GM19239 (cell line): ENCODE data around the gene TRPC4AP.
"Not testable (repeated sequence)": the region's sequence is repeated elsewhere in the genome, so short reads cannot be mapped to it uniquely, and the experiment has no call there.

Experiments used
- DNase-seq: peaks from one replicate; pipeline ENCODE4 v3.0.0; 2011; ENCODE audit warnings: low spot score; ENCODE audit not compliant: insufficient read length
- FAIRE-seq: peaks from 2 replicates; lab custom pipeline; 2011; peaks lifted over from hg19 to GRCh38; lab: Jason Lieb, UNC

Gene TRPC4AP

DNA sequence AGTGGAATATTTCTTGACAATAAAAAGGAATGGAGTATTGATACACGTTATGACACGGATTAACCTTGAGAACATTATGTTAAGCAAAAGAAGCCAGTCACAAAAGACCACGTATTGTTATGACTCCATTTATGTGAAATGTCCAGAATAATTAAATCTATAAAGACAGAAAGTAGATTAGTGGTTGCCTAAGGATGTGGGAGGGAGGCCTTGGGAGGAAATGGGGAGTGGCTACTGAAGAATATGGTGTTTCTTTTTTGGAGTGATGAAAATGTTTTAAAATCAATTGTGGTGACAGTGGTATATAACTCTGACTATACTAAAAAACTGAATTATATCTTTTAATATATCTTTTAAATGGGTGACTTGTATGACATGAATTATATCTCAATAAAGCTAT is 30.1 kb downstream of the TRPC4AP start:
- FAIRE-seq (no peak), DNase-seq (no peak)

DNA sequence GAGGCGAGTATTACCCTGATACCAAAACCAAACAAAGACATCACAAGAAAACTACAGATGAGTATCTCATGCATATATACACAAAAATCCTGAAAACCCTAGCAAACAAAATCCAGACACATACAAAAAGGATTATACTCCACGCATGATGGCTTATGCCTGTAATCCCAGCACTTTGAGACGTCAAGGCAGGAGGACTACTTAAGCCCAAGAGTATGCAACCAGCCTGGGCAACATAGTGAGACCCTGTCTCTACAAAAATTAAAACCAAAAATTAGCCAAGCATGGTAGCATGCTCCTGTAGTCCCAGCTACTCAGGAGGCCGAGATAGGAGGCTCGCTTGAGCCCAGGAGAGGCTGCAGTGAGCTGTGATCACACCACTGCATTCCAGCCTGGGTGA is 32.4 kb downstream of the TRPC4AP start:
- DNase-seq = no peak
- FAIRE-seq = no peak

DNA sequence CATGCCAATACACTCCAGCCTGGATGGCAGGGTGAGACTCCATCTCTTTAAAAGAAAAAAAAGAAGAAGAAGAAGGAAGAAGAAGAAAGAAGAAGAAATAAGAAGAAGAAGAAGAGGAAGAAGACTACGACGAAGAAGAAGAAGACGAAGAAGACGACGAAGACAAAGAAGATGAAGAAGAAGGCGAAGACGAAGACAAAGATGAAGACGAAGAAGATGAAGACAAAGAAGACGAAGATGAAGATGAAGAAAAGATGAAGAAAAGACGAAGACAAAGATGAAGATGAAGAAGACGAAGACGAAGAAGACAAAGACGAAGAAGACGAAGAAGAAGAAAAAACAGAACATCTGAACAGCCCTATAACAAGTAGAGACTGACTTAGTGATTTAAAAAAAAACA is 33.0 kb downstream of the TRPC4AP start:
- no peak for DNase-seq
- no peak for FAIRE-seq

DNA sequence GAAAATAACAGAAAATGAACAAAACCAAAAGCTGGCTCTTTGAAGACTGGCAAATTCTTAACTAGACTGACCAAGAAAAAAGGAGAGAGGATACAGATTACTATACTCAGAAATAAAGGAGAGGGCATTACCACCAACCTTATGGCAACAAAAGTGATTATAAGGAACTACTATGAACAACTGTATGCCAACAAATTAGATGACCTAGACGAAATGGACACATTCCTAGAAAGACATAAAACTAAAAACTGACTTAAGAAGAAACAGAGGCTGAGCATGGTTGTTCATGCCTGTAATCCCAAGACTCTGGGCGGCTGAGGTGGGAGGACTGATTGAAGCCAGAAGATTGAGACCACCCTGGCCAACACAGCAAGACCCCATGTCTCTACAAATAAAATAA is 33.5 kb downstream of the TRPC4AP start:
- DNase-seq = no peak
- no peak for FAIRE-seq

DNA sequence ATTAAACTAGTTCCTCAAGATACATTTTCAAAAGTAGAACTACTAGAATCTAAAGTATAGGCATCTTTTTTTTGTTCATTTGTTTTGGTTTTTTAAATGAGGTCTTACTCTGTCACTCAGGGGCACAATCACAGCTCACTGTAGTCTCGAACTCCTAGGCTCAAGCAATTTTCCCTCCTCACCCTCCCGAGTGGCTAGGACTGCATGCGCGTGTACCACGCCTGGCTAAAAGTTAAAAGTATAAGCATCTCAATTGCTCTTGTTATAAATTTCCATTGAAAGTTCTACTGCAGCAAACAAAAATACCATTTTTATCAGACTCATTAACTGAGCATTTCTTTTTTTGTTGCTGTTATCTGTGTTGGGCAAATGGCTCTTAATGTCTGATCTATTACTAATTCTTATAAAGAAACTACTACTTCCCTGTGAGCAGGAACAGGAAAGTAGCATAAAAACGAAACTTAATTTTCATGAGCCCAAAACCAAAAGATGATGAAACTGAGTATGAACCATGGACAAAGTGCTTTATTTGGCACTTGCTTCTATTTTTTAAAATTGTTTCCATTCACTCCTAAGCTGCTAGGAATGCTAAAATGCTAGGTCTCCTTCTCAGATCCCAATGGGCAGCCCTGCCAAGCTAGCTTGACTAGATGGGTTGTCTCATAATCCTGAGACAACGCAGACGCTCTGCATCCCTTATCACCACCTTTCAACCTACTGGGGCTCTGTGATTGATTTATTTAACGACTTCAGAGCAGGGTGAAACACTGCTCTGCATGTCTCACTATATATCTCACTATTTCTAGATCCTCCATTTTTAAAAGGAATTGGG is 36.9 kb downstream of the TRPC4AP start:
- DNase-seq = no peak
- FAIRE-seq = peak; percentile 83

DNA sequence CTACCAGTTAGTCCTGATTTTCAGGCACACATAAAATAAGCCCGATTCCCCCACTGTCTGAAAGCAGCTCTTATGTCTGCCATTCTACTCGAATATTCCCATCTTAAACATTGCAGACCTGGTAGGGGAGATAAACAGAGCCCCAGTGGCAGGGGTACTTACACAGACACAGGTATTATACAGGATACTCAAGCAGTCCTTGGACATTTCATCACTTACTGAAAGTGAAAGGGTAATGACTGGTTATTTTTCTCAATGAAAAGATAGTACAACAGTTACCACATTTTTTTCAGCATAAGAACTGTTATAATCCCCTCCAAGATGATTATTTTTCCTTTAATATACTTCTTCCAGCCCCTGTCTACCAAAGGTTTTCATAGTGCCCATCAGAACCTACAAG is 37.8 kb downstream of the TRPC4AP start:
- DNase-seq = no peak
- peak; percentile 26 for FAIRE-seq

DNA sequence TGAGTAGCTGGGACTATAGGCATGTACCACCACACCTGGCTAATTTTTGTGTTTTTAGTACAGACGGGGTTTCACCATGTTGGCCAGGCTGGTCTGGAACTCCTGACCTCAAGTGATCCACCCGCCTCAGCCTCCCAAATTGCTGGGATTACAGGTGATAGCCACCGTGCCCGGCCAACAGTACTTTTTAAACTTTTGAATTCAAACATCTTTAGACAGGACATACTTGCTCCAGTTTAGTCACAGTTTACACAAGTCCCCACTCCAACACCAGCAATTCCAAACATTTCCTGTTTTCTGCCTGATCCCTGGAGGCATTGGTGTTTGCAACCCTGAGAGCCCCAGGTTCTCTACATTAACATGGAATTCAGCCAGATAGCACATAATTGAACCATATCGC is 40.0 kb downstream of the TRPC4AP start:
- not testable (repeated sequence) for DNase-seq

DNA sequence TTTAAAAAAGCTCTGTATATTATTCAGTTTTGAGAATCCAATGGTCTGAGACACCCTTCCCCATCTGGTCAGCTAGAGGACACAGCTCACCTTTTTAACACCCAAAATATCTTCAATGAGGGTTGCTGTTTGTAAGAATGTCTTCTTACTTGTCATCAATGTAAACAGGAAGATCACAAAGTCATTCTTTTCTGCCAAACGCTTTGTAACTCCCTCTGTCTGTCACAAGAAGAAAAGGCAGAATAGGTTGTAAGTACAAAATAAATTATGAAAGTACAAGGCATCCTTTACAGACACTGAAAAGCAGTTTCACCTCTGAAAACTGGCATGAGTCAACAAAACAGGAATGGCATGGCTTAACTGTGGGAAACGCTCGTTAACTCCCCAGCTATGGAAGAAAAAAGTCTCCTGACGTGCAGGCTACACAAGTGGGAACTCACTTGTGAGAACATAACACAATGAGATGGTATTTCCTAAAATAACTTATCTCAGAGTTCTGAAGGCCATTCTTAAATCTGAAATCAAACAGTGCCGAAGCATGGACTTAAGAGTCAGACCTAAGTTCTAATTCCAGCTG is 42.7 kb downstream of the TRPC4AP start:
- FAIRE-seq = no peak

More for the DNA sequence above, 40.0 kb downstream of the TRPC4AP start:
- not testable (repeated sequence) for FAIRE-seq

DNA sequence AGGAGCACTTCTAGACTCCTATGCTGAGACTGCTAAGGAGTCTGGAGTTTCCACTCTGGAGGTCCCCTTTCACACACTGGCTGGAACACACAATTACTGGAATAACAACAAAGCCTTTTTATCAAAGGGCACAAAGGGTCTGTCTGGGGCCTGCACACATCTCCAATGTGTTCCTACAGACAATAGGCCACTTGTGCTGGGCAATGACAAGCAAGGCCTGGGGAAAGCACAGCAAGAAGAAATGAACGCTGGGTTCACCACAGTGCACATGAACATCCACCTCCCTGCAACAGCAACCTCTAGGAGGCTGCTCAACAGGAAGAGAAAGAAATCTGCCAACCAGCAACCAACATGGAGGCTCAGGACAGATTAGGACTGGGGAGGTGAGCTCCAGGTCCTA is 43.9 kb downstream of the TRPC4AP start:
- DNase-seq = no peak
- FAIRE-seq = no peak

More for the DNA sequence above, 42.7 kb downstream of the TRPC4AP start:
- no peak for DNase-seq

DNA sequence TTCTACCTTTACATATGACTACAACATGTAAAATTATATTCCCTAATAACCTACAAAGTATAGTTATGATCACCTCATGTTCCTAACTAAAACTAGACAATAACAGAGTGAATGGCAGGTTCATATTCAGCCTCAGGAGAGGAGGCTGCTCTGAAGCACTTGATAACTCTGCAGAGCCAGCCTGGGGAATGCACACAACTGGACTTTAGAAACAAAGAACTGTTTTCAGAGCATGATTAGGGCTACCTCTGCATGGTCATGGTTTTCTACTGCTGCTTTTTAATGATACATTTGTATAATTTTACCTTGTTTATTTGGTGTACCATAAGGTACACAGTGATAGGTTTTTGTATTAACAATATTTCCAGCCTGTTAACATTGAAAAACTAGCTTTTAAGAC is 50.3 kb downstream of the TRPC4AP start:
- DNase-seq (no peak), FAIRE-seq (no peak)

DNA sequence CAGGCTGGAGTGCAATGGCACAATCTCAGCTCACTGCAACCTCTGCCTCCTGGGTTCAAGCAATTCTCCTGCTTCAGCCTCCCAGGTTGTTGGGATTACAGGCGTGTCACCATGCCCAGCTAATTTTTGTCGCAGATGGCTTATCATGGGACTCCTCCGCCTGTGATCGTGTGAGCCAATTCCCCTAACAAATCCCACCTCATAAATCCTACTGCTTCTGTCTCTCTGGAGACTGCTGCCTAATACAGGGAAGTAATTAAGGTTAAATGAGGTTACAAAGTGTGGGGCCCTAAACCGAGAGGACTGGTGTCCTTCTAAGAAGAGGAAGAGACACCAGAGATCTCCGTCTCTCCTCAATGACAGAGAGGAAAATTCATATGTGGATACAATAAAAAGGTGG is 52.0 kb downstream of the TRPC4AP start:
- DNase-seq (no peak), FAIRE-seq (no peak)

DNA sequence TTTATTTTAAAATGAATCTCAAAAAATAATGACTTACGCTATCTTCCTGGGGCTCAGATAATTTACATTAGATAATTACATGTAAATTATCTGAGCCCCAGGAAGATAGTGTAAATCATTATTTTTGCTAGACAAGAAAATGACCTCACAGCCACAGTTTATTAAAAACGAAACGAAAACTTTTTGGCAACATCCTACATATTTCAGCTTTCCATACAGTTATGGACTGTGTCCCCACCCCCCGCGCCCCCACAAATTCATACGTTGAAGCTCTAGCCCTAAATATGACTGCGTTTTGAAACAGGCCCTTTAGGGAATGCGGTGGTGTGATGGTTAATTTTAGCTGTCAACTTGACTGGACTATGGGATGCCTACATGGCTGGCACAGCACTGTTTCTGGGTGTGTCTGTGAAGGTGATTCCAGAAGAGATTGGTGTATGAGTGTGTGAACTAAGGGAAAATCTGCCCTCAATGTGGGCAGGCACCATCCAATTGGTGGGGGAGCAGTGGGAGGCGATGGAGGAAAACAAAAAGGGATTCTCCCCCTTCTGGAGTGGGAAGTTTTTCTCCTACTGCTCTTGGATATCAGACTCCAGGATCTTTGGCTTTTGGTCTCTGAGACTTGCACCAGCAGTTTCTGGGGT is 52.6 kb downstream of the TRPC4AP start:
- DNase-seq = no peak
- FAIRE-seq = no peak

DNA sequence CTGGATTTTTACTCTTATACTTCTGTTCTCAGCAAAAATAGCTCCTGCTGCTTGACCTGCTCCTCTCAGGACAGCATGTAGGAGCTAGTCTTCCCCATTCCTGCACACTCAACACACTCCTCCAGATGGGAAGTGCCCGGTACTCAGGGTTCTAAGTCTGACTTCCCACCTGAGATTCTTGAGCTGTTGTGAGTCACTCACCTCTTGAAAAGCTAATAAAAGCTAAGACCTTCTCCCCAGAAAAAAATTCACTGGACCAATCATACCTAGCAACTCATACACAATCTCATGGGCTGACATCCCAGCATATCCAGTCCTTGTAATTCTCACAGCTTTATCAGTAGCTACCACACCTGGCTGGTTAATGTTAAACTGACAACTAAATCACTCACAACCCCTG is 53.5 kb downstream of the TRPC4AP start:
- no peak for FAIRE-seq
- no peak for DNase-seq

DNA sequence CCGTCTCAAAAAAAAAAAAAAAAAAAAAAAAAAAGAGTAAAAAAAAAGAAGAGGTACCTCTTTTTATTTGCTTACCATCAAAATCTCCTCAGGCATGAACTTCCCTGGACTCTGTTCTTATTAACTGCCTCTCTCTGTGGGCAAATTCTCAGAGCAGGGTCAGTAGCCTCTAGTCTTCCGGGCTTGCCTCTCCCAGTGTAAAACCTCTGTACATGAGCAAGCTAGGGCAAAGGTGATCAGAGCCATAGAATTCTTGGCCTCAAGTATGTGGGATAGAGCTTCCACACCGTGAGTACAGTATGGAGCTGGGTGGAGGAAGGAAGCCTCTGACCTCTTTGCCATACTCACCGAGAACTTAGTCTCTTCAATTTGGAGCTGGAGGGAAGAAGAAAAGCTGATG is 58.5 kb downstream of the TRPC4AP start:
- no peak for FAIRE-seq
- DNase-seq = no peak

DNA sequence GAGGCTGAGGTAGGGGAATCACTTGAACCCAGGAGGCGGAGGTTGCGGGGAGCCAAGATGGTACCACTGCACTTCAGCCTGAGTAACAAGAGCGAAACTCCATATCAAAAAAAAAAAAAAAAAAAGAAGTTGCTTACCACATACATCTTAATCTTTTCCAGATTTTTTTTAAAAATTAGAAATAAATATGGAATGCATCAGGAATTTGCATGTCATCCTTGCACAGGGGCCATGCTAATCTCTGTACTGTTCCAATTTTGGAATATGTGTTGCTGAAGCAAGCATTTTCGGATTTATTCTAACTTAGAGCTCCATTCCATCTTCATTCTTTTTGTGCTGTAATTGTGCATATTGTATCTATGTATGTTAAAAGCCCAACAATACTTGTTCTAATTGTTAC is 62.5 kb downstream of the TRPC4AP start:
- no peak for FAIRE-seq
- DNase-seq = no peak

DNA sequence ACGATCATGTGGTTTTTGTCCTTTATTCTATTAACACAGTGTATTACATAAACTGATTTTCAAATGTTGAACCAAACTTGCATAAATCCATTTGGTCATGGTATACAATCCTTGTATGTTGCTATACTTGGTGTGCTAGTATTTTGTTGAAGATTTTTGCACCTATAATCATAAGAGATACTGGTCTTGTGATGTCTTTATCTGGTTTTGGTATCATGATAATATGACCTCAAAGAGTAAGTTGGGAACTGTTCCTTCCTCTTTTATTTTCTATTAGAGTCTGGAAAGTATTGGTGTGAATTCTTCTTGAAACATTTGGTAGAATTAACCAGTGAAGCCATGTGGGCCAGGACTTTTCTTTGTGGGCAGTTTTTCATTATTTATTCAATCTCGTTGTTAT is 65.3 kb downstream of the TRPC4AP start:
- FAIRE-seq (no peak), DNase-seq (no peak)

DNA sequence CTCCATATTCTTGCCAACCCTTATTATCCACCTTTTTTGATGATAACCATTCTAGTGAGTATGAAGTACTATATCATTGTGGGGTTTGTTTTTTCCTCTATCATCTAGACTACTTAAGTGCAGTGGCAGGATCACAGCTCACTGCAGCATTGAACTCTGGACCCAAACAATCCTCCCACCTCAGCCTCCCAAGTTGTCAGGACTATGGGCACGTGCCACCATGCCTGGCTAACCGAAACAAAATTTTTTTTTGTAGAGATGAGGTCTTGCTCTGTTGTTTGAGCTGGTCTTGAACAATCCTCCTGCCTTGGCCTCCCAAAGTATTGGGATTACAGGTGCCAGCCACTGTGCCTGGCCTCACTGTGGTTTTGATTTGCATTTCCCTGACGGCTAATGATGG is 67.5 kb downstream of the TRPC4AP start:
- no peak for DNase-seq
- no peak for FAIRE-seq

DNA sequence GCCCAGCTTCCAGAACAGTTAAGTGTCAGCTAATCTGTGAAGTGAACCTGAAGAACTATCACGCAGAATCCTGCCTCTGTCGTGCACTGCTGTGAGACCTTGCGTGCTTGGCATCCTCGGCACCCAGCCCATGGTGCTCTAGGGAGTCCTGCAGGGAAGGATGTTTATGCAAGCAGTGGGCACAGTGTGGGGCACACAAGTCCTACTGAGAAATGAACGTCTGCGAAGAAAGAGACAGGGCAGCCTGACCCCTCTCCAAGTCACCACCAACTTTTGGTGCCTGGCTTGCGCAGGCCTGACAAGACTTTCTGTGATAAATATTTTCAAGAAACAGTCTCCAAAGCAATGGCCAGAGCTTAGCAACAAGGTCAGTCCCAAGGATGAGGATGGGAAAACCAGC is 69.0 kb downstream of the TRPC4AP start:
- DNase-seq (no peak), FAIRE-seq (no peak)

DNA sequence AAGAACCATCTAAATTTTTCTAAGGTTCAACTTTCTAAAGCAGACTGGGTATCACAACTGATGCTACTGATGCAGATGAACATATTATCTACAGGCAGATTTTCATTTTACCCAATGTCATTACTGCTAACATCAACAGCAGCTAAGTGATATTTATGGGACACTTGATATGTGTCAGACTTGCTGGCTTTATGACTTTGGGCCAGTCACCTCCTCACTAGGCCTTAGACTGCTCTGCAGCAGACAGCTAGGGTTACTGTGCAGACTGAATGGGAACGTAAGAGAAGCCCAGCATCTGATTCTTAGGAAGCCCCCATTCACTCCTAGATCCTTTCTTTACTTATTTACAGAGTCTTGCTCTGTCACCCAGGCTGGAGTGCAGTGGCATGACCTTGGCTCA is 70.8 kb downstream of the TRPC4AP start:
- FAIRE-seq (no peak), DNase-seq (no peak)

DNA sequence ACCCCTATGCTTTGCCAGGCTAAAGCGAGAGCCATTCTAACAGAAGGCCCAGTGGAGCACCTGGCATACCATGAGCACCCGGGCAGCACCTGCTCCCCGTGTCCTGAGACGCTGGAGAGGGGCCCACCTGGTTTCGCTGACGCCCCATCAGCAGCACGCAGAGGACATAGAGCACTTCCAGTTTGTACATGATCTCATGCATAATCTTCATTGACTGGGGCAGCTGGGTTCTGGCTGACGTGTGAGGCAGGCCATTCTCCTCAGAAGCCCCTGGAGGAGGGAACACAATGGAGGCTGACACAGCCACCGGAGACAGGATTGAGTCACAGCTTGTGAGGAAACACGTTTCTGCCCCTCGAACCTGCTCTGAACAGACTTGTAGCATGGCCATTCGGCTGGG is 71.5 kb downstream of the TRPC4AP start:
- no peak for FAIRE-seq
- DNase-seq = no peak

DNA sequence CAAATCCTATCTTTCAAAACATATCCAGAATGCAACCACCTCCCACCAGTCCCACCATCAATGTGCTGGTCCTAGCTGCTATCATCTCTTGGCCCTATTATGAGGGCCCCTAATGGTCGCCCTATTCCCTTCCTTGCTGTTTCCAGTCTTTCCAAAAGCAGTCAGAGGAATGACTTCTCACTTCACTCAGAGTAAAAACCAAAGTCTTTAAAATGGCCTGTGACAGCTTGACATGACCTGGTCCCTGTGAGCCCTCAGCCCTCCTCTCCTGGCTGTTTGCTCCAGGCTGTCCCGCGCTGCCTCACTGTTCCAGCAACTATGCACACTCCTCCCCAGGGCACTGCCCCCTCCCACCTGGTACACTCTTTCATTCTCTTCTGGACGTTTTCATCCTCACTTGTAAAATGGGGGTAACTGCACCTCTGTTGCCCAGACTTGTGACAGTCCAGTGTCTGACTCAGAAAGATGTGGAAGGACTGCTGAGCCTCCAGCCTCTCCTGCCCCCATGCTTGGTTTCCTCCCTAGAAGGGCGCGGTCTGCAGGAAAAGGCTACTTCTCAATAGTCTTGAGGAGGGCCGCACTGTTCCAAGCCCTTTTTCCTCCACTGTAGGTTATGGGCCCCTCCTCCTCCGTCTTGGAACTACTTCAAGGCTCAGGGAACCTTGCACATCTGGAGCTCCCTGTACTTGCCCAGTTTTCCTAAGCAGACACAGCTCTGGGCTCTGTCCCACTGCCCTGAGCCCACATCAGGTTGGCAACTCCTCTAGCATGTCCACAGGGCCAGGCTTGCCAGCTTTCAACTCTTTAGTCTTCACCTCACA is 72.3 kb downstream of the TRPC4AP start:
- no peak for FAIRE-seq
- no peak for DNase-seq
